DMS153 treated with DMSO at 0.1 percent for 48 hours (cell line): Measurements from ENCODE around the gene LRRC37A3.
A peak's percentile ranks its signal among the peaks of the same experiment; 100 is the strongest.
"Not testable (repeated sequence)": the region's sequence is repeated elsewhere in the genome, so short reads cannot be mapped to it uniquely, and the experiment has no call there.

Experiments used
- DNase-seq: peaks from one replicate; lab custom pipeline; 2025; ENCODE audit not compliant: unreplicated experiment; lab: John Stamatoyannopoulos, UW

Gene LRRC37A3

DNA sequence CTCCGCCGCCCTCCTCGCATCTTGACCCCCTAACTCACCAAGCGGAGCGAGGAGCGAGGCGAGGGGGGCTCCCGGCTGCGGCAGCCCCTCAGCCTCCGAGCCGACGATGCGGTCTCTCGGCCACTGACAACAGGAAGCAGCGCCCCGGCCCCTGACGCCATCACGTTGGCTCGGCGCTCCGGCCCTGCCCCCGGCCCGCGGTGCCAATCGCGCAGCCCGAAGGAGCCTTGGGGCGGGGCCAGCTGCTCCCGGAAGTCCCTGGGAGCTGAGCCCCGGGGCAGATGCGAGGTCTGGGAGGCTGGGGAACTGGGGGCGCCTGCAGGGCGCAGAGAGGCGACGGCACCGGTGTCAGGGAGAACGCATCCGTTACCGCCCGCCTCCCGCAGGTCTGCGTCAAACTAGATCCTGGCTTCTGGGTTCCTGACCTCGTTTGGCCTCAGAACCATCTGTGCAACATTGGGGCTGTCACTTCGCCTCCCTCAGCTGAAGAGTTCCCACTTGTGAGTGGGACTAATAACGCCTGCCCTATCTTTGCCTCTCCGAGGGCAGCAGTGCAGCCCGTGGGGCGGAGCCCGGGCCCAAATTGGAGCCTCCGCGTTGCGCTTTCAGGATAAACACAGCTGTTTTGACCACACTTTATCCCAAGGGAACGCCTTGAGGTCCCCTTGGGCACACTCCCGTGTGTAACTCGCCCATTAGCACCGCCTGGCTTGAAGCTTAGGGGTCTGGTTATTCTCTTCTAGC lies 82.1 kb downstream of the LRRC37A3 start:
- peak; percentile 4 for DNase-seq

DNA sequence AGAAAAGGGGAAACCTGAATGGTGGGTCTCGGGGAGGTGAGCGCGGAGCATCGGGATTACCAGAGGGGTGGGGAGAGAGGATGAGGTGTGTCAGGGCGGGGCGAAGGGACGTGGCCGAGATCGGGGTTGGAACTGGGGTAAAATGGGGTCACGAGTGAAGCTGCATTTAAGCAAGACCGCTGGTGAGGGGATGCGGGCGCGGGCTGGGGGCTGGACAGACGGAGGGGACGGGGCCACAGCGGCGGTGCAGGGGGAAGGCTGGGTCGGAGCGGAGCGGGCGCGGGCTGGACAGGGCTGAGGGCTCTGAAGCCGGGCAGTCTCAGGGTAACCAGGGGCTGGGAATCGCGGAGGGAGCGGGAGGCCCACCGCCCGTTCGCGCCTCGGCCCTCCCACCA lies 82.7 kb downstream of the LRRC37A3 start:
- DNase-seq = not testable (repeated sequence)

DNA sequence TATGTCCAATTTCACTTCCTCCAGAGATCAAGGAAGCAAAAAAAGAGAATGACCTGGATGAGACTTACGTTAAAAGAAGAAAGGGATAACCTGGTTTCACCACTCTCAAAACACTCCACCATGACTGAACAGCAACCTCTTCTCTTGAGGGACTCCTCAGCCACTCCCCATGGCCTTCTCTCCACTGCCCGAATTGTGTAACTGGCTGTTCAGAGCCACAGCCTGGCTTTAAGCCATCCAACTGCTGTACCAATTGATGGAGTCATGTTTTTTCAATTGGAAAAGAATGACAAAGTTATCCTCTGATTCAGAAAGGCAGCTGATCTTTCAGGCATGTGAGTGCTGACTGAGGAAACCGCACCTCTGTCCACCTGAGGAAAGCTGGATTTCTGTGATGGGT lies 85.2 kb downstream of the LRRC37A3 start:
- DNase-seq = not testable (repeated sequence)

DNA sequence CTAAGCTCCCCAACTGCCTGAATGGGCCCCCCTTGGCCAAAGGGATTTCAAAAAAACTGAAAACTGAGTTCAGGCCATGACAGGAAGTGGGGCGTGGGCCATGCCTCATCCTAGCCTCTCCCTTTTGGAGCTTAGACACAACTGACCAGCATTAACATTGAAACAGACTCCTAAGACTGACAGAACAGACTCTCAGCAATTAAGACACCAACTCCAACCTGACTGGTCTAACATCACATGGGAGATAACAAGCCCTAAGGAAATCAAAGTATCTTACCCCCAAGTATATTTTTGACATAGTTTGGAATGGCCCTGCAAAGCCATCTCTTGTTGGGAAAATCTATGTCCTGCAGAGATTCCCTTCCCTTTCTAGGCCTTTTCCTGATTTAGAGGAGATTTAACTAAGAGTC lies 88.6 kb downstream of the LRRC37A3 start:
- DNase-seq = not testable (repeated sequence)

DNA sequence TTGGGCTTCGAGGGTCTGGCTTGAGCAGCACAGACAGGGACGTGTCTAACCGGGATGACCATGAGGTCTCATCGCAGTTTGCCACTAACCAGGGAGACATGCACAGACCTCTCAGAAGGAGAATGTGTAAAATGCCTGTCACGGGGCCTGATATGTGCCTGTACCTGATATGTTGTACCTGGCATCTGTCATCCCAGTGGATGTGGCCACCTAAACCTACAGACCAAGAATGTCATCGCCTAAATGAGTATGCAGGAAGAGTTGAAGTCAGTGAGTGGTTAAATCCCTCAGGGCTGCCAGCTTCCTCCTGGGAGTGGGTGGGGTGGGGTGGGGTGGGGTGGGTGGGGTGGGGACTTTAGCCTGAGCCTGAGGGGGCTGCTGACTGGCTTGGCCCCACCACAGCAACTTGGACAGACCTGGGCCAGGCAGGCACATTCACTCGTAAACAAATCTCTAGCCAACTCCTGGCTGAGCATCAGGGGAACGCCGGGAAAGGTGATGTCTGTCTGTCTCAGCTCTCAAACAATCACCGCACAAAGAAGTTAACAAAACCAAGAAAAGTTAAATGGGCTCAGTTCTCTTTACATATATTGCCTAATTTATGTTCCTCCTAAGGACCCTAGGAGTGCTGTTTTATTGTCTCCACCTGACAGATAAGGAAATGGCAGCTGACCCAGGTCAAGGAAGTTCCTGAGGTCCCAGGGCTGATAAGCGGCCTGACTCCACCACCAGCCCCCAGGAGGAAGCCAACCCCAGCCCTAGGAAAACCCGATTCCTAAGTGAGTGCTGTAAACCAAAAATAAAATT lies 89.3 kb downstream of the LRRC37A3 start:
- DNase-seq = not testable (repeated sequence)

DNA sequence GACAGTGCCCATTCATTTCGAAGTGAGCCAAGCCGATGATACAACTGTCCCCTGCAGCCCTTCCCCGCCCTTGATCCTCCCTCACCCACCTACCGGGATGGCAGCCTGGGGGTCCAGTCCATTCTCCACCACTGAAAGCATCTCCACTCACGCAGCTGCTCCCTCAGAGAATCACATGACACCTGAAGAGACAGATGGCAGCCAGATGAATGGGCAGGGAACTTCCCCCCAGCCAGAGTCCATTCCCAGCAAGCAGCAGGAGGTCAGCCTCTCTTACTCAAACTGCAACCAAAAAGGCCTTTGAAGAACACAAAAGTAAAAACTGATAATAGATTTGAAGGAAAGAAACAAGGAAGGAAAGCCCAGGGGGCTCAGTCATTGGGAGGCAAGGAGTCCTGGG lies 90.2 kb downstream of the LRRC37A3 start:
- not testable (repeated sequence) for DNase-seq

DNA sequence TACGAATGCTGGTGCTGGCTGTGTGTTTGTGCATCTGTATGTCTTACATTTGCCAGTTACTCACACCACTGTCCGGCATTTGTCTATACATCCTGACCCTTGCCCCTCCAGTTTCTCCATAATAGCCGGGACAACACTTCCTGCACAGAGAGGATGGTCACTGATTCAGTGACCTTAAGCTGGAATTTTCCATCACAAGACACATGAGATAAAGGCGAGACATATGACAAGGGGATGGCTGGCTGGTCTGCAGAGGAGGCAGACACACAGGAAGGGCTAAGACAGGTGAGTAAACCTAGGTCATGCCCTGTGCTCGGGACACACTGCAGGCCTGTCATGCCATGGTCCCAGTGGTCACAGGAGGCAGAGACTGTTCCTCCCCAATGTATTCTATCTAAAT lies 100.4 kb downstream of the LRRC37A3 start:
- not testable (repeated sequence) for DNase-seq

DNA sequence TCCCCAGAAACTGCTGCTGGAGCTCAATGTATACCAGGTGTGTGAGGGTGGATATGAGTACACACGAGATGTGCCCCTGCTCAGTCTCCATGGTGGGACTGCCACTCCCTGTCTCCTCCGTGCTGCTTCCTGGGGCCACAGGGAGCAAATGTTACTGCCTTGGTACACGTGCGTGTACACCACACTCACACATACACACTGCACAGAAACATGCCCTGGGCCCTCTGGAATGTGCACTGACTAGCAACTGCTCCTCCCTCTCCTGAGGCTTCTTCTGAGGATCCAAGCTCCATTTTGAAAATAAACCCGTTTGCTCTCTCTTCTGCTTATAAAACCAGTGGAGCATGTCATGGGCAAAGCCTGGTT lies 103.5 kb downstream of the LRRC37A3 start:
- not testable (repeated sequence) for DNase-seq

DNA sequence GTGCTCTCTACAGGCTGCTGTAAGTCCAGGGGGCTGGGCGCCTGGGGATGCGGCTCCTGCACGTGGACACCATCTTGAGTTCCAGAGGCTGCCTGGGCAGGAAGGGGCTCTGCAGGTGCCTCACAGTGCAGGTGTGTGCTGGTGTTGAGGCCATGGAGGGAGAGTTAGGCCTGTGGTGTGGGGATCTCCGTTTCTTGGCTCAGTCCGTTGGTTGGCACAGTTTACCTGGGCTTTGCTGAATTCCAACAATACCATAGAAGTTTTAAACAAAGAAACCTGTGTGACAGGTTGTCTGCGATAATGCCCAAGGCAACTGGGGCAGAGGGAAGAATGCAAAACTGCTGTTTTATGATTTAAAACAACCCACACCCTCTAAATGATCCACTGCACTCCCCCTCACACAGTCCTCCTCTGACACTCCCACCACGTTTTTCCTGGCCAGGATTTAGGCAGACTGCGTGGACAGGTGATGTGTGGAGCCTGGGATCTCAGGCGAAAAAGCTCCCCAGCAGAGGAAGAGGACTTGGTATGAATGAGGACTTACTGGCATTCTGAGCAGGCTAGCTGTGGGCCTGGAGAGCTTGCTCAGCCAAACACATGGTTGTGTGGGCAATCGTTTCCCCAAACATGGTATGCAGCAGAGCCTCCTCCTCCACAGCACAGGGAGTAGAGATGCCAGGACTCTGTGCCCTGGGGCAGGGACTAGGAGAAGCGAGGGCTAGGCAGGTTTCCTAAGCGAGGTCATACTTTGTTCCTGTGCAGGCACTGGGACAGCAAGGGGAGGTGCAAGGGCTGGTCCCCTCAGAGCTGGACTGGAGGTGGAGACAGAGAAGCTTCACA lies 104.1 kb downstream of the LRRC37A3 start:
- not testable (repeated sequence) for DNase-seq

DNA sequence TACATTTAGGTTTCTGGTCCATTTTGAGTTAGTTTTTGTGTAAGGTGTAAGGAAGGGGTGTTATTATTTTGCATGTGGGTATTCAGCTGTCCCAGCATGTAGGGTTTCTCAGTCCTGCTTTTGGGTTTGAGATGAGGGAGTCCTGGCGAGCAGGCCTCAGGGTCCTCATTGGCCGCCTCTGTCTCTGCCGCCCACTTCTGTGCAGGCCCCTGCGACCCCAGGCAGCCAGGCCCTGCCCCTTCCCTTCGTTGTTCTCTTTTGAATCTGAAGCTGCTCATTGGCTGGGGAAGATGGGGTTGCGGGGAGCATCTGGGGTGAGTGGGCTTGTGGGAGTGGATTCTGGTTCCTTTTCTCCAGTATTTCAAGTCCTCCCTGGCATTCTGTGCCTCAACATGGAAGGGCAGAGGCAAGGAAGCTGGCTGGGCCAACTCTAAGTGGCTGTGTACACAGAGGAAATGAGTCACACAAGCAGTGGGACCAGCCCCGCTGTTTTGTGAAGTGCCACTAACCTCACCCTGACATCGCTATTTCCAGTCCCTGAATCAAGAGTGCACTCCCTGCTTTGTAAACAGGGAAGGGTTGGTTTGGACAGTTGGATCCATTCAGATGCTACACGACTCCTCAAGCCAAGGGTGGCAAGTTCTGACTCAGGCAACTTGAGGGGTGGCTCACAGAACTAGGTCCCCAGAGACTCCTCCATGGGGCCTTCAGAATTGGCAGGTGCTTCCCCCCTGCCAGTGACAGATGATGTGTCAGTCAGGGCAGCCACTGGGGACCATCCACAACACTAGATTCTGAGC lies 110.9 kb downstream of the LRRC37A3 start:
- DNase-seq = peak; percentile 73
